ENCODE data around the gene IGFBP5. TPM values are rescaled to one million over a fixed set of nuclear protein-coding genes. Genes with fewer than 3 reads are reported as not detected.

IGFBP5 gene
- total and polyA plus RNA-seq, 9 donors = 718 to 3,214 (median 2,226) TPM

GRCh38 chr2:216696321-216696720 is 972 bp upstream of the IGFBP5 start:
- no peaks in the 10 kb centered on the region for H3K27me3 ChIP-seq
- intact Hi-C loops (cut with DNase I) = loop anchor here (5.0 to 10.0 kb wide), 12 partner anchors 161 to 1016 kb away; no protein-coding TSS in a partner anchor
- no peaks in the 10 kb centered on the region for H3K9me3 ChIP-seq
- H3K4me3 ChIP-seq = no peak overlapping the region
- H3K4me1 ChIP-seq (ENCODE audit: insufficient read depth) = peaks cover 20% of the 10 kb centered on the region
- no peak for TF ChIP-seq CTCF (IDR thresholded peaks at IDR 0.05)
- TF ChIP-seq EP300 (IDR thresholded peaks at IDR 0.05) = no peak
- TF ChIP-seq POLR2A (IDR thresholded peaks at IDR 0.05) = no peak
- H3K36me3 ChIP-seq = no peaks in the 10 kb centered on the region
- WGBS, 3 donors = 86 to 92% (median 90%) methylated on average over 1 of the region's 1 CpG
- H3K27ac ChIP-seq = peak overlapping the region in 1 of 2 donors; percentile 49
- DNase-seq = peak in 2 of 5 donors; percentile 21

GRCh38 chr2:216694826-216695217 is 527 bp downstream of the IGFBP5 start:
- Histone ChIP-seq H3K9me3 (no peaks in the 10 kb centered on the region), H3K4me3 (peak overlapping the region; percentile 80), H3K4me1 (ENCODE audit: insufficient read depth) (peaks cover 15% of the 10 kb centered on the region), H3K27me3 (no peaks in the 10 kb centered on the region), H3K36me3 (no peaks in the 10 kb centered on the region), H3K27ac (peak overlapping the region; percentile 82 to 86)
- DNase-seq = peak in 2 of 5 donors; percentile 35 to 41
- intact Hi-C loops (cut with DNase I) = loop anchor here (5.0 to 10.0 kb wide), 12 partner anchors 162 to 1017 kb away; no protein-coding TSS in a partner anchor
- 0 to 3% (median 1%) methylated on average over 10 of the region's 10 CpGs for WGBS, 3 donors
- TF ChIP-seq EP300 (IDR thresholded peaks at IDR 0.05) = no peak
- TF ChIP-seq POLR2A (IDR thresholded peaks at IDR 0.05) = no peak
- no peak for TF ChIP-seq CTCF (IDR thresholded peaks at IDR 0.05)

GRCh38 chr2:216694082-216694825 is 1.1 kb downstream of the IGFBP5 start:
- peak in 4 of 5 donors; percentile 49 to 63 (median 60) for DNase-seq
- Histone ChIP-seq H3K36me3 (no peaks in the 10 kb centered on the region), H3K27ac (peak overlapping the region; percentile 82 to 86), H3K27me3 (no peaks in the 10 kb centered on the region), H3K4me3 (peak overlapping the region; percentile 80), H3K4me1 (ENCODE audit: insufficient read depth) (peaks cover 19% of the 10 kb centered on the region), H3K9me3 (no peaks in the 10 kb centered on the region)
- TF ChIP-seq POLR2A (IDR thresholded peaks at IDR 0.05) (no peak), EP300 (IDR thresholded peaks at IDR 0.05) (no peak), CTCF (IDR thresholded peaks at IDR 0.05) (no peak)
- intact Hi-C loops (cut with DNase I) = loop anchor here in 3 of 4 donors (5.0 to 10.0 kb wide), 5 partner anchors 491 to 818 kb away; no protein-coding TSS in a partner anchor
- WGBS, 3 donors = 0 to 1% (median 1%) methylated on average over 51 to 59 of the region's 59 CpGs

- H3K9me3 ChIP-seq = no peaks in the 10 kb centered on the region
- WGBS, 3 donors = 1 to 2% (median 2%) methylated on average over 15 of the region's 15 CpGs
Measured at GRCh38 chr2:216693414-216694080, 1.8 kb downstream of the IGFBP5 start.

More at GRCh38 chr2:216693414-216694080, 1.8 kb downstream of the IGFBP5 start:
- peaks cover 20% of the 10 kb centered on the region for H3K4me1 ChIP-seq (ENCODE audit: insufficient read depth)
- peak overlapping the region in 1 of 2 donors; percentile 86 for H3K27ac ChIP-seq
- no peak for TF ChIP-seq POLR2A (IDR thresholded peaks at IDR 0.05)
- TF ChIP-seq CTCF (IDR thresholded peaks at IDR 0.05) = no peak
- TF ChIP-seq EP300 (IDR thresholded peaks at IDR 0.05) = no peak
- DNase-seq = peak in 3 of 5 donors; percentile 24 to 37 (median 33)
- intact Hi-C loops (cut with DNase I) = loop anchor here in 3 of 4 donors (5.0 to 10.0 kb wide), 5 partner anchors 491 to 819 kb away; no protein-coding TSS in a partner anchor
- H3K4me3 ChIP-seq = peak overlapping the region; percentile 80
- H3K36me3 ChIP-seq = no peaks in the 10 kb centered on the region
- no peaks in the 10 kb centered on the region for H3K27me3 ChIP-seq
